H9 (cell line): ENCODE results near the gene SNX25. TPM values are rescaled to one million over a fixed set of nuclear protein-coding genes. Genes with fewer than 3 reads are reported as not detected.

Source experiments
- DNase-seq: peaks from one replicate; pipeline ENCODE4 v3.0.0-alpha.2; 2017
- H2AFZ ChIP-seq: one replicate; pipeline ENCODE4 v1.6.1; 2013; ENCODE audit warnings: mild to moderate bottlenecking, low read length, control low read depth, moderate library complexity
- H2AK5ac ChIP-seq: 2 replicates; pipeline ENCODE4 v1.6.1; 2013; ENCODE audit warnings: low read length, control low read depth, mixed read lengths; ENCODE audit not compliant: insufficient read length
- H2BK120ac ChIP-seq: one replicate; pipeline ENCODE4 v1.6.1; 2013; ENCODE audit warnings: low read depth, mild to moderate bottlenecking, low read length, control low read depth, inconsistent platforms; ENCODE audit not compliant: poor library complexity, severe bottlenecking
- H2BK12ac ChIP-seq: 2 replicates; pipeline ENCODE4 v1.6.1; 2013; ENCODE audit warnings: low read length, control low read depth, mixed read lengths, low read depth; ENCODE audit not compliant: insufficient read length
- H2BK15ac ChIP-seq: 2 replicates; pipeline ENCODE4 v1.6.1; 2013; ENCODE audit warnings: low read depth, low read length, control low read depth
- H2BK20ac ChIP-seq: one replicate; pipeline ENCODE4 v1.6.1; 2013; ENCODE audit warnings: low read depth, mild to moderate bottlenecking, low read length, control low read depth, inconsistent platforms; ENCODE audit not compliant: poor library complexity, severe bottlenecking
- H2BK5ac ChIP-seq: 2 replicates; pipeline ENCODE4 v1.6.1; 2013; ENCODE audit warnings: low read length, control low read depth, mixed read lengths; ENCODE audit not compliant: insufficient read length
- H3K14ac ChIP-seq: 2 replicates; pipeline ENCODE4 v1.6.1; 2013; ENCODE audit warnings: low read length, control low read depth; ENCODE audit not compliant: insufficient read depth
- H3K18ac ChIP-seq: 2 replicates; pipeline ENCODE4 v1.6.1; 2013; ENCODE audit warnings: low read depth, mild to moderate bottlenecking, mixed read lengths, low read length, control low read depth; ENCODE audit not compliant: insufficient read length
- H3K23ac ChIP-seq: 2 replicates; pipeline ENCODE4 v1.6.1; 2013; ENCODE audit warnings: low read length, control low read depth, mixed read lengths, low read depth; ENCODE audit not compliant: insufficient read length
- H3K23me2 ChIP-seq: 2 replicates; pipeline ENCODE4 v1.6.1; 2013; ENCODE audit warnings: low read depth, mild to moderate bottlenecking, mixed read lengths, low read length, control low read depth; ENCODE audit not compliant: insufficient read length, poor library complexity, severe bottlenecking
- H3K27ac ChIP-seq: 2 replicates; pipeline ENCODE4 v1.5.1; 2013; ENCODE audit warnings: low read length, control low read depth, mixed read lengths, low read depth; ENCODE audit not compliant: insufficient read length
- H3K27me3 ChIP-seq: 2 replicates; pipeline ENCODE4 v1.6.1; 2013; ENCODE audit warnings: low read length, control low read depth, inconsistent platforms; ENCODE audit not compliant: insufficient read depth
- H3K4ac ChIP-seq: 2 replicates; pipeline ENCODE4 v1.6.1; 2013; ENCODE audit warnings: low read depth, mild to moderate bottlenecking, control low read depth, inconsistent platforms, low read length, moderate library complexity
- H3K4me1 ChIP-seq: 2 replicates; pipeline ENCODE4 v1.6.1; 2013; ENCODE audit warnings: low read length, control low read depth, inconsistent platforms; ENCODE audit not compliant: insufficient read depth
- H3K4me2 ChIP-seq: 2 replicates; pipeline ENCODE4 v1.6.1; 2013; ENCODE audit warnings: low read length, control low read depth, mixed read lengths; ENCODE audit not compliant: insufficient read length, insufficient read depth
- H3K56ac ChIP-seq: 2 replicates; pipeline ENCODE4 v1.6.1; 2013; ENCODE audit warnings: low read depth, mild to moderate bottlenecking, mixed read lengths, low read length, control low read depth; ENCODE audit not compliant: insufficient read length
- H3K79me1 ChIP-seq: 2 replicates; pipeline ENCODE4 v1.6.1; 2013; ENCODE audit warnings: low read depth, mild to moderate bottlenecking, moderate library complexity, low read length, control low read depth, inconsistent platforms; ENCODE audit not compliant: insufficient read depth, poor library complexity, severe bottlenecking
- H3K79me2 ChIP-seq: 2 replicates; pipeline ENCODE4 v1.6.1; 2013; ENCODE audit warnings: low read length, control low read depth, inconsistent platforms; ENCODE audit not compliant: insufficient read depth
- H3K9ac ChIP-seq: 2 replicates; pipeline ENCODE4 v1.6.1; 2013; ENCODE audit warnings: low read length, control low read depth, mixed read lengths; ENCODE audit not compliant: insufficient read length; ENCODE audit errors: extremely low read depth
- H3K9me3 ChIP-seq: one replicate; pipeline ENCODE4 v1.6.1; 2013; ENCODE audit warnings: low read depth, low read length, inconsistent platforms; ENCODE audit not compliant: control insufficient read depth
- H3T11ph ChIP-seq: one replicate; pipeline ENCODE4 v1.6.1; 2013; ENCODE audit warnings: mild to moderate bottlenecking, low read length, control low read depth, inconsistent platforms
- H4K20me1 ChIP-seq: one replicate; pipeline ENCODE4 v1.6.1; 2013; ENCODE audit not compliant: control insufficient read depth, insufficient read length, insufficient read depth
- H4K5ac ChIP-seq: 2 replicates; pipeline ENCODE4 v1.6.1; 2013; ENCODE audit warnings: low read depth, mild to moderate bottlenecking, mixed read lengths, low read length, control low read depth; ENCODE audit not compliant: insufficient read length
- H4K8ac ChIP-seq: replicated peaks from 2 replicates; pipeline ENCODE4 v1.6.1; 2013; ENCODE audit warnings: low read length, control low read depth, mixed read lengths, low read depth; ENCODE audit not compliant: insufficient read length
- H4K91ac ChIP-seq: 2 replicates; pipeline ENCODE4 v1.6.1; 2013; ENCODE audit warnings: low read depth, mild to moderate bottlenecking, moderate library complexity, mixed read lengths, low read length, control low read depth; ENCODE audit not compliant: insufficient read length
- H3K27ac Mint-ChIP-seq, 3 experiments: 2 replicates in 2 of 3; 3 replicates in 1 of 3; pipeline ENCODE4 v1.8.0; 2020 to 2021; ENCODE audit warnings: mixed read lengths in 3 of 3, mild to moderate bottlenecking in 1 of 3, moderate library complexity in 1 of 3
- H3K27me3 Mint-ChIP-seq: 2 replicates; pipeline ENCODE4 v1.8.0; 2021; ENCODE audit warnings: low read depth, mild to moderate bottlenecking, moderate library complexity, mixed read lengths
- H3K36me3 Mint-ChIP-seq, 3 experiments: 2 replicates in 2 of 3; 3 replicates in 1 of 3; pipeline ENCODE4 v1.8.0; 2020 to 2021; ENCODE audit warnings: low read depth in 3 of 3, mixed read lengths in 3 of 3; ENCODE audit not compliant: insufficient read depth in 1 of 3
- H3K4me1 Mint-ChIP-seq, 2 experiments: 2 replicates each; pipeline ENCODE4 v1.8.0; 2020; ENCODE audit warnings: mixed read lengths in 2 of 2
- H3K4me3 Mint-ChIP-seq, 2 experiments: 2 replicates in 1 of 2; 3 replicates in 1 of 2; pipeline ENCODE4 v1.8.0; 2020 to 2021; ENCODE audit warnings: mild to moderate bottlenecking in 2 of 2, mixed read lengths in 2 of 2, moderate library complexity in 1 of 2
- H3K9me3 Mint-ChIP-seq, 2 experiments: 2 replicates in 1 of 2; 3 replicates in 1 of 2; pipeline ENCODE4 v1.8.0; 2020; ENCODE audit warnings: mild to moderate bottlenecking in 2 of 2, mixed read lengths in 2 of 2, moderate library complexity in 1 of 2
- CTCF ChIP-seq: fragments of 200-600 bp; sonication (generic); conservative IDR thresholded peaks from 3 replicates; pipeline ENCODE4 v1.8.0; 2021; ENCODE audit warnings: antibody characterized with exemption, mild to moderate bottlenecking
- WGBS: extraction: QIAGEN DNeasy Blood & Tissue Kit; methylation state at CpG from one replicate; pipeline ENCODE4 v1.1.7; 2013; ENCODE audit warnings: missing lambda C conversion rate, low lambda C conversion rate, mixed read lengths; ENCODE audit not compliant: insufficient read length; ENCODE audit errors: extremely low coverage; 5-methylcytosine and 5-hydroxymethylcytosine counted together
- total RNA-seq: library from RNA; stranded (reverse); gene quantifications from 2 replicates; pipeline ENCODE4 v1.2.1, GENCODE V29; 2021

Gene SNX25
- total RNA-seq, 1 experiment from 2014 or later: 28.2 TPM

- H3K79me2 ChIP-seq: peaks cover 4% of the 10 kb centered on the region; the same call in 1 of the 2 replicates
- H3K23ac ChIP-seq: no peak overlapping the region
- H3K9me3 ChIP-seq: no peaks in the 10 kb centered on the region
- no peak overlapping the region for H3K4me2 ChIP-seq
- Mint-ChIP-seq H3K4me1 (no peaks in the 10 kb centered on the region; a peak in 1 of 4 replicates), H3K27ac (no peak overlapping the region), H3K4me3 (no peak overlapping the region), H3K9me3 (no peaks in the 10 kb centered on the region; a peak in 1 of 5 replicates), H3K27me3 (no peaks in the 10 kb centered on the region), H3K36me3 (no peaks in the 10 kb centered on the region; a peak in 1 of 7 replicates)
- no peak overlapping the region for H2AFZ ChIP-seq
- H2BK5ac ChIP-seq: no peak overlapping the region
- peaks cover 4% of the 10 kb centered on the region for H3K23me2 ChIP-seq
- H3T11ph ChIP-seq: no peak overlapping the region
- DNase-seq: no peak
- no peak overlapping the region for H3K56ac ChIP-seq
- no peak overlapping the region for H4K8ac ChIP-seq
- no peak overlapping the region; the same call in 1 of the 2 replicates for H3K14ac ChIP-seq
- no peaks in the 10 kb centered on the region for H4K20me1 ChIP-seq
- peak overlapping the region; percentile 47 for H3K18ac ChIP-seq
- H2BK15ac ChIP-seq: peak overlapping the region; percentile 17; the same call in 1 of the 2 replicates
- no peak overlapping the region for H2AK5ac ChIP-seq
- H3K9ac ChIP-seq: no peak overlapping the region
- no peak overlapping the region for H3K27ac ChIP-seq
- TF ChIP-seq CTCF: no peak
- H2BK20ac ChIP-seq: no peak overlapping the region
- H2BK120ac ChIP-seq: no peak overlapping the region
- no peak overlapping the region for H2BK12ac ChIP-seq
- WGBS: no CpG with 5 or more reads among the region's 9 CpGs
- no peak overlapping the region for H4K91ac ChIP-seq
- H4K5ac ChIP-seq: peak overlapping the region; percentile 72
- H3K79me1 ChIP-seq: peaks cover 17% of the 10 kb centered on the region
- no peaks in the 10 kb centered on the region for H3K27me3 ChIP-seq
- H3K4ac ChIP-seq: 0 out of 2 replicates have a peak overlapping the region, but pooled peaks have one; percentile 39
- no peaks in the 10 kb centered on the region; the same call in 1 of the 2 replicates for H3K4me1 ChIP-seq
Measured at GRCh38 chr4:185227713-185228278, 18.4 kb downstream of the SNX25 start.
